MM.1S (cell line): ENCODE results near the gene GNA14.

Experiments
- DNase-seq: peaks from one replicate; pipeline ENCODE4 v3.0.0-alpha.2; 2015
- H2AFZ ChIP-seq: fragments of 300-600 bp; sonication (generic); 2 replicates; pipeline ENCODE4 v1.6.0; 2016; ENCODE audit warnings: antibody characterized with exemption, low read length
- H3F3A ChIP-seq: fragments of 300-600 bp; sonication (generic); 2 replicates; pipeline ENCODE4 v1.6.1; 2016; ENCODE audit warnings: mild to moderate bottlenecking, antibody characterized with exemption, low read length, moderate library complexity, mixed read lengths; ENCODE audit not compliant: insufficient read depth
- H3K27ac ChIP-seq: fragments of 300-600 bp; sonication (generic); 2 replicates; pipeline ENCODE4 v1.5.1; 2016; ENCODE audit warnings: mild to moderate bottlenecking, low read length
- H3K27me3 ChIP-seq: fragments of 300-600 bp; sonication (generic); replicated peaks from 2 replicates; pipeline ENCODE4 v1.6.0; 2016; ENCODE audit warnings: low read length; ENCODE audit not compliant: insufficient read depth
- H3K36me3 ChIP-seq: fragments of 300-600 bp; sonication (generic); replicated peaks from 2 replicates; pipeline ENCODE4 v1.6.1; 2016; ENCODE audit warnings: mild to moderate bottlenecking, low read length, mixed read lengths; ENCODE audit not compliant: insufficient read depth
- H3K4me1 ChIP-seq: fragments of 300-600 bp; sonication (generic); 2 replicates; pipeline ENCODE4 v1.6.1; 2016; ENCODE audit warnings: low read length, mixed read lengths
- H3K4me2 ChIP-seq: fragments of 300-600 bp; sonication (generic); 2 replicates; pipeline ENCODE4 v1.6.0; 2016; ENCODE audit warnings: low read depth, low read length
- H3K4me3 ChIP-seq: fragments of 300-600 bp; sonication (generic); 2 replicates; pipeline ENCODE4 v1.5.1; 2016; ENCODE audit warnings: low read length, mixed read lengths
- H3K79me2 ChIP-seq: fragments of 300-600 bp; sonication (generic); 2 replicates; pipeline ENCODE4 v1.6.1; 2016; ENCODE audit warnings: mixed run types, low read length, mixed read lengths
- H3K9ac ChIP-seq: fragments of 300-600 bp; sonication (generic); 2 replicates; pipeline ENCODE4 v1.6.1; 2016; ENCODE audit warnings: low read length, mixed read lengths
- H3K9me2 ChIP-seq: fragments of 300-600 bp; sonication (generic); replicated peaks from 2 replicates; pipeline ENCODE4 v1.6.1; 2016; ENCODE audit warnings: mild to moderate bottlenecking, low read length, mixed read lengths; ENCODE audit not compliant: insufficient read depth
- H3K9me3 ChIP-seq: fragments of 300-600 bp; sonication (generic); replicated peaks from 2 replicates; pipeline ENCODE4 v1.6.1; 2016; ENCODE audit warnings: mild to moderate bottlenecking, low read length, mixed read lengths; ENCODE audit not compliant: insufficient read depth
- H4K20me1 ChIP-seq: fragments of 300-600 bp; sonication (generic); 2 replicates; pipeline ENCODE4 v1.6.1; 2016; ENCODE audit warnings: mild to moderate bottlenecking, low read length, moderate library complexity, mixed read lengths; ENCODE audit not compliant: insufficient read depth
- CTCF ChIP-seq: fragments of 300-600 bp; sonication (generic); IDR thresholded peaks from 2 replicates; pipeline ENCODE4 v1.5.1; 2016; ENCODE audit warnings: antibody characterized with exemption, low read length, mixed read lengths
- EZH2 ChIP-seq: fragments of 300-600 bp; sonication (generic); optimal IDR thresholded peaks from 2 replicates; pipeline ENCODE3; 2017; ENCODE audit warnings: low read depth, mild to moderate bottlenecking, antibody characterized with exemption, low read length, mixed read lengths
- EZH2phosphoT487 ChIP-seq: fragments of 300-600 bp; sonication (generic); IDR thresholded peaks from 2 replicates; pipeline ENCODE4 v1.6.1; 2018; ENCODE audit warnings: antibody characterized with exemption, low read length

The GNA14 gene

GRCh38 chr9:77421506-77422265 is 226.4 kb downstream of the GNA14 start:
- no peaks in the 10 kb centered on the region for H4K20me1 ChIP-seq
- H3K79me2 ChIP-seq: no peaks in the 10 kb centered on the region
- no peak overlapping the region for H3K4me2 ChIP-seq
- no peak for DNase-seq
- H3K9me3 ChIP-seq: no peaks in the 10 kb centered on the region
- no peak overlapping the region for H3K27ac ChIP-seq
- H3K9me2 ChIP-seq: no peaks in the 10 kb centered on the region
- no peak overlapping the region for H3K9ac ChIP-seq
- TF ChIP-seq EZH2 (no peak), EZH2phosphoT487 (no peak), CTCF (no peak)
- H3K4me1 ChIP-seq: no peaks in the 10 kb centered on the region
- no peaks in the 10 kb centered on the region for H3F3A ChIP-seq
- H3K27me3 ChIP-seq: no peaks in the 10 kb centered on the region
- no peak overlapping the region for H2AFZ ChIP-seq
- H3K36me3 ChIP-seq: no peaks in the 10 kb centered on the region
- no peak overlapping the region for H3K4me3 ChIP-seq

GRCh38 chr9:77420641-77421040 is 227.5 kb downstream of the GNA14 start:
- H3K4me1 ChIP-seq: no peaks in the 10 kb centered on the region
- H3K9me2 ChIP-seq: no peaks in the 10 kb centered on the region
- H3K4me3 ChIP-seq: no peak overlapping the region
- no peaks in the 10 kb centered on the region for H3K79me2 ChIP-seq
- H3K9me3 ChIP-seq: no peaks in the 10 kb centered on the region
- H3K27ac ChIP-seq: no peak overlapping the region
- no peak overlapping the region for H3K4me2 ChIP-seq
- H3K27me3 ChIP-seq: no peaks in the 10 kb centered on the region
- no peak for DNase-seq
- no peak overlapping the region for H2AFZ ChIP-seq
- H4K20me1 ChIP-seq: no peaks in the 10 kb centered on the region
- H3K9ac ChIP-seq: no peak overlapping the region
- TF ChIP-seq EZH2phosphoT487 (no peak), EZH2 (no peak), CTCF (no peak)
- no peaks in the 10 kb centered on the region for H3F3A ChIP-seq
- no peaks in the 10 kb centered on the region for H3K36me3 ChIP-seq

- no peak overlapping the region for H3K27ac ChIP-seq
- no peaks in the 10 kb centered on the region for H4K20me1 ChIP-seq
- DNase-seq: no peak
- no peaks in the 10 kb centered on the region for H3K79me2 ChIP-seq
- TF ChIP-seq EZH2phosphoT487 (no peak), CTCF (no peak), EZH2 (no peak)
- H3K36me3 ChIP-seq: no peaks in the 10 kb centered on the region
- H3K4me1 ChIP-seq: no peaks in the 10 kb centered on the region
- H2AFZ ChIP-seq: no peak overlapping the region
- no peak overlapping the region for H3K9ac ChIP-seq
- H3K4me3 ChIP-seq: no peak overlapping the region
- H3F3A ChIP-seq: no peaks in the 10 kb centered on the region
- H3K4me2 ChIP-seq: no peak overlapping the region
- no peaks in the 10 kb centered on the region for H3K9me2 ChIP-seq
- H3K27me3 ChIP-seq: no peaks in the 10 kb centered on the region
- H3K9me3 ChIP-seq: no peaks in the 10 kb centered on the region
Measured at GRCh38 chr9:77418226-77418625, 229.9 kb downstream of the GNA14 start.
